ENCODE measurements around the gene COL6A2. TPM values are rescaled to one million over a fixed set of nuclear protein-coding genes. Genes with fewer than 3 reads are reported as not detected.

Gene COL6A2
- total and polyA plus RNA-seq, 2 of the 13 experiments (the other 11 are each of a cell fraction or from before 2014, with no cell fraction given) = 0.07 to 0.41 TPM

GRCh38 chr21:46058431-46059145 is 39.3 kb upstream of the COL6A2 start:
- H3K27me3 ChIP-seq (ENCODE audit: control insufficient read depth in 1 of 2, insufficient read depth in 2 of 2, low read length in 2 of 2) = peaks cover 0 to 8% of the 10 kb centered on the region in 2 experiments; a peak in 2 of 5 replicates
- no peak overlapping the region for H2AFZ ChIP-seq (ENCODE audit: low read length)
- H3K4me3 ChIP-seq (replicated peaks in 1 of 3; ENCODE audit: insufficient read depth in 1 of 3, low read depth in 2 of 3, low read length in 3 of 3) = no peak overlapping the region
- no peak for TF ChIP-seq SRF (IDR thresholded peaks at IDR 0.05; ENCODE audit: low read depth, low read length)
- no peak for TF ChIP-seq ZNF530 (CRISPR knock-in tag; IDR thresholded peaks at IDR 0.05; ENCODE audit: low read depth)
- no peak for TF ChIP-seq ZFP91 (CRISPR knock-in tag; IDR thresholded peaks at IDR 0.05; ENCODE audit: borderline replicate concordance)
- TF ChIP-seq POLR2AphosphoS2 (IDR thresholded peaks at IDR 0.05; ENCODE audit: low read depth, low read length) = no peak
- TF ChIP-seq DR1 (CRISPR knock-in tag; IDR thresholded peaks at IDR 0.05) = no peak
- no peak for TF ChIP-seq MBD4 (IDR thresholded peaks at IDR 0.05; ENCODE audit: borderline replicate concordance, low read length)
- H3K4me2 ChIP-seq (ENCODE audit: low read depth, low read length) = no peak overlapping the region
- FAIRE-seq (no peak), DNase-seq (ENCODE audit: low spot score) (no peak), ATAC-seq (no peak)
- no peaks in the 10 kb centered on the region for H4K20me1 ChIP-seq (ENCODE audit: insufficient read depth, low read length)
- intact Hi-C loops (cut with micrococcal nuclease; ENCODE audit: unreplicated experiment) (no loop called here), in situ Hi-C loops (cut with HindIII; ENCODE audit: extremely low pct_ligation_motif_present, low pct_unique_long_range_greater_than_20kb) (no loop called here)
- H3K79me2 ChIP-seq (ENCODE audit: insufficient read depth, low read length) = no peaks in the 10 kb centered on the region
- WGBS (ENCODE audit: low lambda C conversion rate) = 51% methylated on average over 8 of the region's 10 CpGs
- peaks cover 22% of the 10 kb centered on the region for H3K9me3 ChIP-seq (ENCODE audit: low read length)
- H3K27ac ChIP-seq (ENCODE audit: extremely low read length, insufficient read depth, low read length) = no peak overlapping the region
- no peak overlapping the region for H3K9ac ChIP-seq (ENCODE audit: insufficient read depth, low read depth, low read length)
- H3K36me3 ChIP-seq (replicated peaks in 1 of 2; ENCODE audit: control insufficient read depth in 1 of 2, insufficient read depth in 2 of 2, low read length in 2 of 2) = no peaks in the 10 kb centered on the region
- H3K4me1 ChIP-seq (ENCODE audit: insufficient read depth, low read length) = no peaks in the 10 kb centered on the region
- no TSS peak for BruUV-seq (replicated peaks)
- ChIA-PET POLR2A (no interaction called here), CTCF (ENCODE audit: low intra/inter-chr PET ratio, low total read pairs) (no interaction called here)

GRCh38 chr21:46059195-46059594 is 38.7 kb upstream of the COL6A2 start:
- no peaks in the 10 kb centered on the region for H4K20me1 ChIP-seq (ENCODE audit: insufficient read depth, low read length)
- peaks cover 0 to 9% of the 10 kb centered on the region in 2 experiments; a peak in 2 of 5 replicates for H3K27me3 ChIP-seq (ENCODE audit: control insufficient read depth in 1 of 2, insufficient read depth in 2 of 2, low read length in 2 of 2)
- H3K36me3 ChIP-seq (replicated peaks in 1 of 2; ENCODE audit: control insufficient read depth in 1 of 2, insufficient read depth in 2 of 2, low read length in 2 of 2) = no peaks in the 10 kb centered on the region
- no peak for DNase-seq (ENCODE audit: low spot score)
- no peak for TF ChIP-seq ZBTB49 (CRISPR knock-in tag; IDR thresholded peaks at IDR 0.05; ENCODE audit: borderline replicate concordance)
- TF ChIP-seq KLF9 (CRISPR knock-in tag; IDR thresholded peaks at IDR 0.05; ENCODE audit: low read depth) = no peak
- no peak for TF ChIP-seq TCF7 (IDR thresholded peaks at IDR 0.05; ENCODE audit: low read depth)
- TF ChIP-seq ZSCAN21 (CRISPR knock-in tag; IDR thresholded peaks at IDR 0.05; ENCODE audit: borderline replicate concordance) = no peak
- no peak for TF ChIP-seq RARG (CRISPR knock-in tag; IDR thresholded peaks at IDR 0.05; ENCODE audit: low read depth)
- in situ Hi-C loops (cut with HindIII; ENCODE audit: extremely low pct_ligation_motif_present, low pct_unique_long_range_greater_than_20kb) = no loop called here
- H3K9me3 ChIP-seq (ENCODE audit: low read length) = peaks cover 22% of the 10 kb centered on the region
- no peak overlapping the region for H2AFZ ChIP-seq (ENCODE audit: low read length)
- H3K4me1 ChIP-seq (ENCODE audit: insufficient read depth, low read length) = no peaks in the 10 kb centered on the region
- no peak overlapping the region for H3K9ac ChIP-seq (ENCODE audit: insufficient read depth, low read depth, low read length)
- no peak overlapping the region for H3K4me2 ChIP-seq (ENCODE audit: low read depth, low read length)
- ChIA-PET CTCF (ENCODE audit: low intra/inter-chr PET ratio, low total read pairs) (no interaction called here), POLR2A (no interaction called here)
- ATAC-seq = no peak
- no peak for FAIRE-seq
- BruUV-seq (replicated peaks) = no TSS peak
- no peak overlapping the region for H3K4me3 ChIP-seq (replicated peaks in 1 of 3; ENCODE audit: insufficient read depth in 1 of 3, low read depth in 2 of 3, low read length in 3 of 3)
- no peak overlapping the region for H3K27ac ChIP-seq (ENCODE audit: extremely low read length, insufficient read depth, low read length)
- 78% methylated on average over 4 of the region's 12 CpGs for WGBS (ENCODE audit: low lambda C conversion rate)
- no peaks in the 10 kb centered on the region for H3K79me2 ChIP-seq (ENCODE audit: insufficient read depth, low read length)
- intact Hi-C loops (cut with micrococcal nuclease; ENCODE audit: unreplicated experiment) = no loop called here
